ENCODE results near the gene ARAF.

GRCh38 chrX:47560179-47560933 is 649 bp upstream of the ARAF start:
- no peak for TF ChIP-seq CTCF (IDR thresholded peaks at IDR 0.05; ENCODE audit: low read depth, low read length, poor library complexity, severe bottlenecking)
- TF ChIP-seq EZH2phosphoT487 (IDR thresholded peaks at IDR 0.05; ENCODE audit: borderline replicate concordance, low read length) = no peak

Data from DOHH2 (cell line).